GM18517 (cell line): ENCODE data around the gene NDFIP2.

Source experiments
- ATAC-seq: cut with Tn5 transposase; IDR thresholded peaks from one replicate; pipeline ENCODE4 v1.9.1; 2021; ENCODE audit warnings: mild to moderate bottlenecking, moderate library complexity; ENCODE audit not compliant: unreplicated experiment

The NDFIP2 gene

DNA sequence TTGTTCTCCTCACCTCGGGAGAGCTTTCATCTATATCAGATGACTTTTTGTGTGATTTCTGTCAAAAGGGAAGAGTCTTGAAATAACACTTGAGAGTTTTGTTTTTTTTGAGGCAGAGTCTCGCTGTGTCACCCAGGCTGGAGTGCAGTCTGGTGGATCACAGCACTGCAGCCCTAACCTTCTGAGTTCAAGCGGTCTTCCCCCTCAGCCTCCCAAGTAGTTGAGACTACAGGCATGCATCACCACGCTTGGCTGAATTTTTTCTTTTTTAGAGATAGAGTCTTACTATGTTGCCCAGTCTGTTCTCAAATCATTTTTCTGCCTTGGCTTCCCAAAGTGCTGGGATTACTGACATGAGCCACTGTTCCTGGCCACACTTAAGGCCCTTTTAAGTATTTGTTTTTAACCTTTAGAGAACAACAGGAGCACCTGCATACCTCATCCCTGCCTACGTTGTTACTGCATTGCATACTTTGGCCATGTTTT is 11.4 kb downstream of the NDFIP2 start:
- ATAC-seq = no peak

DNA sequence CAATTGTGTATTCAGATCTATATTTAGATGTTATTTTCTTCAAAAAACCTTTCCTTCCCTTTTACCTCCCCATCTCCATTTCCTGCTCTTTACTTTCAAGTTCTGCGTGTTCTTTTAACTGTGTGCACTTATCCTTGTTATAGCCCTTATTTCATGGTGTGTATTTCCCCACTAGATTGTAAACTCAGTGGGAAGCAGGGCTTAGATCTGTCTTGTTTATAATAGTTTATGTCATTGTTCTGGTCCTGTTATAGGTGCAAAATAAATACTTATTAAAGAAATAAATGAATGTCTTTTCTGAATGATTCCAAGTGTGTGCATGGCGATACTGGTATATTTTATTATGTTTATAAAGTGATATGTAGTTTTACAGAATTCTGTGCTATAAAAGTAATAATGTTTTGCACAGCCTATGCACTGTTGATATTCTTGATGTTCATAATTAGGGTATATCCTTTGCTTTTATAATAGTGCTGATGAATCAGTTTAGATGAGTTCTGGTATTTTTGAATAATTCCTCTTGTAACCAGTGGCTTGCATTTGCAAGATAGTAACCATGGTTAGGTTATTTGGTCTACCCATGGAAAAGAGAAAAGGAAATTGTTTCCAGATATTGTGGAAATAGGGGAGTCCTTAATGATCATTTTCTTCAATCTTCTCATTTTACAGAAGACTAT is 12.1 kb downstream of the NDFIP2 start:
- ATAC-seq = no peak

DNA sequence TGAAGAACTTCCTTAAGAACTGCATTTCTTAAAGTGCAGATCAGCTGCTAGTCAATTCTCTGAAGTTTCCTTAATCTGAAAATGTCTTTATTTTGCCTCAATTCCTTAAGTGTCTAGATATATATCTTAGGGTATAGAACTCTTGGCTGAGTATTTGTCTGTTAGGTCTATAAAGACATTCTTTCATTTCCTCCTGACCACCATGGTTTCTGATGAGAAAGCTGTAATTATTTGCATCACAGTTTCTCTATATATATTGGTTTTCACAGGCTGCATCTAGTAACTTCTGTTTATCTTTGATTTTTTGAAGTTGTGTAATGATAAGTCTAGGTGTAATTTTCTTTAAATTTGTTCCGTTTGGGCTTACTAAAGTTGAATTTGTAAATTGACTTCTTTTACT is 15.2 kb downstream of the NDFIP2 start:
- peak; percentile 85 for ATAC-seq

DNA sequence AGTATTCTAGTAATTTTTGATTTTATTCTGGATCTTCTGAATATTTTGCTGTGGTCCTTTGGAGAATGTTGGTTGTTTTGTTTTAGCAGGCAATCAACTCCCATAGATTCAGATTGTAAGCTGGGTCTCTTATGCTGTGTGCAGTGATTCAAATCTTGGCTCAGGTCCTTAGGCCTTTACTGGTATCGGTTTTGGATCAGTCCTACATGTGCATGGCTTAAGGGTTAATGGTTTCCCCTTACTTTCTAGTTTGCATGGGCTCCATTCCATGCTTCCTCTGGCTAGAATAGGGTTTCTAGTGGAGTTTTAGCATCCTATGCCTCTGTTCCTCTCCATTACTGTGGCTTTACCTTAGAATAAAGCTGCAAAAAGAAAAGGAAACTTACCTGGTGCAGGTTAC is 16.1 kb downstream of the NDFIP2 start:
- no peak for ATAC-seq

DNA sequence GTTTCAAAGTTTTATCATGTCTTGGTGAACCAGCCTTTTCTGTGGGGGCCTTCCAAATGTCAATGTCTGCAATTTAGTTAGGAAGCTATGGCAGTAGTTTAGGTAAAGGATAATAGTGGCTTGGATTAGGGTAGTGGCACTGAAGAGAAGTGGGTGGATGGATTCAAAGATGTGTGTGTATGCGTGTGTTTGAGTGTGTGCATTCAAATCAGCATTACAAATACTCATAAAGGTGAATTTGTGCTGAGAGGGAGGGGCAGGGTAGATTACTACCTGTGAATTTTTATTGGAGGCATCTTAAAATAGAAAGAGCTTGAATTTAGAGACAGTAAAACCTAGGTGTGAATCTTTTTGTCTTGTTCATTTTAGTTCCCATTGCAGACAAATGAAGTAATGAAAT is 16.9 kb downstream of the NDFIP2 start:
- no peak for ATAC-seq

DNA sequence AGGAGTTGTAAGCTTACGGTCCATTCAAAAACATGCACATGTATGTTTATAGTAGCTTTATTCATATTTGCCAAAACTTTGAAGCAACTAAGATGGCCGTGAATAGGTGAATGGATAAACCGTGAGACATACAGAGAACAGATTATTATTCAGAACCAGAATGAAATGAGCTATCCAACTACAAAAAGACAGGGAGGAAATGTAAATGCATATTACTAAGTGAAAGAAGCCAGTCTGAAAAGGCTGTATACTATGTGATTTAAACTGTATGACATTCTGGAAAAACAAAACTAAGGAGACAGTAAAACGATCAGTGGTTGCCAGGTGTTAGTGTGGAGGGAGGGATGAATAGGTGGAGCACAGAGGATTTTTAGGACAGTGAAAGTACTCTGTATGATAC is 19.9 kb downstream of the NDFIP2 start:
- ATAC-seq = no peak

DNA sequence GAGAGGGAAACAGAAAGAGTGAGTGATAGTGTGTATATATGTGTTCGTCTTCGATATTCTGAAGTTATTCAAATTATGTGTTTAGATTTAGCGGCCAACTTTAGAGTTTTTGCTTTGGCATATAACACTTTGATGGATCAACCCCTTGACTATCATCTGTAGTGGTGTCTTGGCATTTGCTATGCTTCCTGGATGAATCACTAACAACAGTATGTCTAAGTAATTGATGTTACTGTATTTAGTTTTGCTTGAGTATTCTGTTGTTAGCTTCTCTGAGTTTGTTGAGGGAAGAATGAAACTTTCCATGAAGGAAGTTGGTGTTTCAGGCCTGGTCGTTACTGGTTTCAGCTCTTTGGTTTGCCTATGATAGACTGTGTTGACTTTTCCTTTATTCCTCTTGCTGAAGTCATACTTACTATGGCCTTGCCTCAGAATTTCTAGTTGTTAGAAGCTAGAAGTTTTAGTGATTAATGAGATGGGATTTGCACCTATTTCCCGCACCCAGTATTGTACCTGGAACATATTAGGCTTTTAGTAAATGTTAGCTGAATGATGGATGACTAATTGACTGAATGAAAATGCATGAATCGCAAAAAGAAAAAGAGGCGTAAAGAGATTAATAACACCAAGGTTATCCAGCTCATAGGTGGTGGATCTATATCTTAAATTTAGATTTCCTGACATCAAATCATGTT is 20.7 kb downstream of the NDFIP2 start:
- ATAC-seq = no peak

DNA sequence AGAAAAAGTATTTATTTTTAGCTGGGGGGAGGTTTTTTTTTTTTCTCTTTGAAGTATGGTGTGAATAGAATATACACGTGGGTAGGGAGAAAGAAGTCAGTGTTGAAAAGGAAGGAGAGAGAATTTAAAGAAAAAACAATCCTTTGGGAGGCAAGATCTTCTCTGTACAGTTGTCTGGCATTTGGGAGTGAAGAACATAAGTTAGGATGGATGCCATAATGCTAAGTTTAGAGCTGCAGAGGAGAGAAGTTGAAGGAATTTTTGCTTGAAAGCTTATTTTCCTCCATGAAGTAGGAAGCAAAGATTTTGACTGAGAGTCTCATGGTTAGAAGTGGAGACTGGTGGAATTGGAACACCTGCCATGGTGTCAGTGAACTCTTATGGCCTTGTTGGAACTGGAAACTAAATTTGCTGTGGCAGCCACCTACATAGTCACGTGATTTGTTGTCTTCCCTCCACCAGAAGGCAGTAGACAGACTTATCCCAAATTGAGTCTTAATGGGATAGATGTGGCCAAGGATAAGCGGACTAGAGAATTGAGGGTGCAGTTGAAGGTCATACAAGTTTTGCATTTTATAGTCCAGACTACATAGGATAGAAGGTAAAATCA is 22.0 kb downstream of the NDFIP2 start:
- no peak for ATAC-seq

DNA sequence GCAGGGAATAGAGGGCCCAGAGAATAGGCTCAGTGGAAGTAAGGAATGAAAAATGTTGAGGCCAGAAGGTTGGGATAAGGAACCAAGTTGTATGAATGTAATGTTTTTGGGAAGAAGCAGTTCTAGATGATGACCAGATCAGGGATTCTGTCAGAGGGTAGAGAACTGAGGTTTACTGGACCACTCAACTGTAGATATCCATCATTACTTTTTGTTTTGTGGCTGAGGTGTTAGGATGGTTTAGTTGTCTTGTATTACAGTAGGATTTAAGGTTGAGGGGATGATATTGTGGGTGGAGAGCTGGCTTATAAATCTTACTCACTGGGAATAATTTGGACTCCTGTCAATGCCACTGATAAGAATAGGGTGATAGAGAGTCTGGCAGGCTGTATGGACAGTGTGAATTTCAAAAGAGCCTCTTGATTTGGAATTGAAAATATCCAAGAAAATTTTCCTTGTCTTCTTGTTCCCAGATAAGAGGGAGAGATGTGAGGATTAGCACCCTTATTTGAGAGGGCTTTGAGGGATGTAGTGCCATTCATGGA is 22.6 kb downstream of the NDFIP2 start:
- no peak for ATAC-seq

DNA sequence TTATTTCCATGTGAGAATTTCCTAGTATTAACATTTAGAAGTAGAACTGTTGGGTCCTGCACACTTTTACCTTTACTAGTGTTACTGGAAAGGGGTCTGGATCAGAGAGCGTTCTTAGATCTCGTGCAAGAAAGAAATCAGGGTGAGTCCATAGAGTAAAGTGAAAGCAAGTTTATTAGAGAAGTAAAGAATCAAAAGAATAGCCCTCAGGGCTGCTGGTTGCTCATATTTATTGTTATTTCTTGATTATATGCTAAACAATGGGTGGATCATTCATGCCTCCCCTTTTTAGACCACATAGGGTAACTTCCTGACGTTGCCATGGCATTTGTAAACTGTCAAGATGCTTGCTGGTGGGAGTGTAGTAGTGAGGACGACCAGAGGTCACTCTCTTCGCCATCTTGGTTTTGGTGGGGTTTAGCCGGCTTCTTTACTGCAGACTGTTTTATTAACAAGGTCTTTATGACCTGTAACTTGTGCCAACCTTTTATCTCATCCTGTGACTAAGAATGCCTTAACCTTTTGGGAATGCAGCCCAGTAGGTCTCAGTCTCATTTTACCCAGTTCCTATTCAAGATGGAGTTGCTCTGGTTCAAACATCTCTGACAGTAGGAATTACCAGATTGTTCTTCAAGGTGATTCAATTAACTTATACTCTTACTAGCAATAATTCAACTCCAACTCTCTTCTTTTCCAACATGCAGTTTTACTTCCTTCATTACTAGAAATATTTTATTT is 27.4 kb downstream of the NDFIP2 start:
- no peak for ATAC-seq

DNA sequence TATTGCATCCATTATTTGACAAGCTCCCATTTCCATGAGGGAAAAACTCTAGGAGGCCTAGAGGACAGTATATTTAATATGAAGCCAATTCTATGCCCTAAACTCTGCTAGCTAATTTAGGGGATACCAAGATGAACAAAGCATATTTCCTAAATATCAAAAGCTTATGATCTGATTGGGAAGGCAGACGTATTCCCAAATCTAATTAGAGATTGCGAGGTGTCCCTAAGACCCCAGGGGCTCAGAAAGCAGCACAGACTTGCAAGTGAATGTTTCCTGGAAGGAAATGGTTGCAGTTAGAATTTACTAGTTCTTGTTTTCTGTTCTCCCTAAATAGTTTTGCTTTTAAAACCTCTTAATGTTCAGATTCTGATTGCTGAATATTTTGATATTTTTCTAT is 30.7 kb downstream of the NDFIP2 start:
- no peak for ATAC-seq

DNA sequence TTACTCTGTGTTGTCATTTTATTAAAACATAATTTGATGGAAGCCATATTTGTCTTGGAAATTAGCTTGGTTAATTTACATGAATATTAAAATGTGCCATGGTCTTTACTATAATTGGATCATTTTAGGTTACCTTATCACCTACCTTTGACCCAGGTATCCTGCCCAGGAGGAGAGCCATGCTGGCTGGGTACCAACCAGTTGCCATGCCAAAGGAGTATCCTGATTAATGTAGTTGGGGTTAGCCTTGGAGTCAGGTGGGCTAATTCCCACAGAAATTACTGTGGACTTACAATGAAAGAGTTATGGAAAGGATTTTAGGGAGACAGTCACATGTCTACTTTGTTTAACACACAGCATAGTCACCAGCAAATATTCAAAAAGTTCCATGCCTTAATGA is 32.0 kb downstream of the NDFIP2 start:
- no peak for ATAC-seq

DNA sequence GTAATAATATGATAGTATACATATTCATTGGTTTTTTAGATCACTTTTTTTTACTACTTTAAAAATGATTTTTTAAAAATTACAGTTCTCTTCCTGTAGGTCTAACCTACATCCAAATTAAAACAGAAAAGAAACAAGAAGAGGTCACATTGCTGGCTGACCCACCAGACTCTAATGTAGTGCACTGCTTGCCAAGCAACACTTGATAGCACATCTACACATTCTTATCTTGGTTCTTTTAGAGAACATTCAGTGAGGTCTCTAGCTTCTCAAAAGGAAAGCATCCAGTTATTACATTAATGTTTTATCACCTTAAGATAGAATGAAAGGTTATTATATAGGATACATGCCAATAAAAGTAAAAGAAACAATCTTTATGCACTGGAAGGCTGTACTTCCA is 35.6 kb downstream of the NDFIP2 start:
- ATAC-seq = no peak

DNA sequence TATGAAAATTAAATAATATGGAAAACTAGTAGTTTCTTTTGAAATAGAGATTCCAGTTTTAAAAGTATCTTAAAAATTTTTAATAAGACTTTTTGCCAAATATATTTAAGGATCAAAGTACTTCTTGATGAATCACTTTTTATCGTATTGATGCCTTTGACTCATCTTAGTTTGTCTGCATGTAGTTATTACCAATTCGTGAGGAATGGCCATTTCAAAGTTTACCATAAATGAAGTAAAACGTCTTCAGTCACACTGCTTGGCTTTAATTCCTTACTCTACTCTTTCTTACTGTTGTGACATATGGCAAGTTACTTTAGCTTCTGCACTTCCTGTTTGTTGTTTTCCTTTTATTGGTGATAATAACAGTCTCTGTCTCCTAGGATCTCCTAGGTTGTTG is 38.3 kb downstream of the NDFIP2 start:
- ATAC-seq = no peak

DNA sequence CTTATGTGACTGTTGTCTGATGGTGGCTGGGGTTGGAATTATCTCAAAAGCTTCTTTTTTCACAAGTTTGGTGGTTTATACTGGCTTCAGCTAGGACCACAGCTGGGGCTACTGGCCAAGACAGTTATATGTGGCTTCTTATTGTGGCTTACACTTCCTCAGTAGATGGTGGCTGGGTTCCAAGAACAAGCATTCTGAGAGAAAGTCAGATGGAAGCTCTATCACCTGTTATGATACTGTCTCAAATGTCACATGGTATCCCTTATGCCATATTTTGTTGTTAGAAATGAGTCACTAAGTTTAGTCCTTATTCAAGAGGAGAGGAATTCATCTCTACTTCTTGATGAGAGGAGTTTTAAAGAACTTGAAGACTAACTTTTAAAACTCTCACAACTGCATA is 41.6 kb downstream of the NDFIP2 start:
- ATAC-seq = peak; percentile 70

DNA sequence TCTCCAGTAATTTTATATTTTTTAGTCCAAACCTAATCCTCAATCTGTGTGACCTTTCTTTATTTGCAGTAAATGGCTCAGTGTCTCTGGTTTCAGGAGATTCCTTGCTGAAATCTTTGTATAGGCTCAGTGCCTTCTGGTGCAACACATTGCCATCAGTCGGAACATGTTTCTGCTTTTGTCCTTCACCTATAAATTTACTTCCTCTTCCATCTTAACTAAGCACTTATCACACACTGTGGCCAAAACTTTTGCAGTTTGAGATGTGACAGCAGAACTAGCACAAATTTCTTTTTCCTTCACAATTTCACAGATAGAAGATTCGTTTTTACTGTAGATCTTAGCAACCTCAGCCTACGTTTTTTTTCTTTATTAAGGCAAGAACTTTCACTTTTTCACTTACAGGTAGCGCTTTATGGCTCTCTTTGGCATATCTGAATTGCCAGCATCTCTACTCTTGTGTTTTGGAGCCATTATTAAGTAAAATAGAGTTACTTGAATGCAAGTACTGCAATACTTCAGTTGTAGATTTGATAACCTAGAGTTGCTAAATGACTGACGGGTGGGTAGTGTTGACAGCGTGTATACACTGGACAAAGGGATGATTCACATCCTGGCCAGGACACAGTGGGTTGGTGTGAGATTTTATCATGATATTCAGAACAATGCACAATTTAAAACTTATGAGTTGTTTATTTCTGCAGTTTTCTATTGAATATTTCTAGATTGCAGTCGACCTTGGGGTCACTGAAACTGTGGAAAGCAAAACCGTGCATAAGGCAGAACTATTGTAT is 44.3 kb downstream of the NDFIP2 start:
- no peak for ATAC-seq

DNA sequence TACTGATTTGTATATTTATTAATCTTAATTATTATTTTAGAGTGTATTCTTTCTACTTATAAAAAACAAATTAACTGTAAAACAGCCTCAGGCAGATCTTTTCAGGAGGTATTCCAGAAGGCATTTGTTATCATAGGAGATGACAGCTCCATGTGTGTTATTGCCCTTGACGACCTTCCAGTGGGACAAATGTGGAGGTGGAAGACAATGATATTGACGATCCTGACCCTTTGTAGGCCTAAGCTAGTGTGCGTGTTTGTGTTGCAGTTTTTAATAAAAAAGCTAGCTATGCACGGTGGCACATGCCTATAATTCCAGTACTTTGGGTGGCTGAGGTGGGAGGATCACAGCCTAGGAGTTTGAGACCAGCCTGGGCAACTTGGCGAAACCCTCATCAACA is 46.7 kb downstream of the NDFIP2 start:
- no peak for ATAC-seq

DNA sequence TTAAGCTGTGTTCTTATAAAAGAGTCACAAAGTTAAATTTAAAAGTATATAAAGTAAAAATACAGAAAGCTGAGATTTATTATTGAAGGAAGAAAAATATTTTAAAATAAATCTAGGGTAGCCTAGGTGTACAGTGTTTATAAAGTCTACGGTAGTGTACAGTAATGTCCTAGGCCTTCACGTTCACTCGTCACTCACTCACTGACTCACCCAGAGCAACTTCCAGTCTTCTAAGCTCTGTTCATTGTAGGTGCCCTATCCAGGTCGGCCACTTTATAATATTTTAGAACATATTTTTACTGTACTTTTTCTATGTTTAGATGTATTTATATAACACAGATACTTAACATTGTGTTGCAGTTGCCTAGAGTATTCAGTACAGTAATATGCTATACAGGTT is 47.4 kb downstream of the NDFIP2 start:
- no peak for ATAC-seq

DNA sequence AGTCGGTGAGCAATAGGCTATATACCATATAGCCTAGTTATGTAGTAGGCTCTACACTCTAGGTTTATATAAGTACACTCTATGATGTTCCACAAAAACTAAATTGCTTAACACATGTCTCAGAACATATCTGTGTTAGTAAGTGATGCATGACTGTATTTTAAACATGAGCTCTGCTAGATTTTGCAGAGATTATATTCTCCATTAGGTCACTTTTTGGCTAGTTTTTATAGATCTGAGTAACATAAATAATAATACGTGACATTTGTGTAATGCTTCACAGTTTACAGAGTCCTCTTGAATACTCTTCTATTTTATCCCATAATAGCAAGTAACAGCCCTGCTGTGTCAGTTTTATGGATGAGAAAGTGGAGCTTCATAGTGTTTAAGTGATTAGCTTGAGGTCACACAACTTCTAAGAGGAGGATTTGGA is 47.8 kb downstream of the NDFIP2 start:
- ATAC-seq = no peak

DNA sequence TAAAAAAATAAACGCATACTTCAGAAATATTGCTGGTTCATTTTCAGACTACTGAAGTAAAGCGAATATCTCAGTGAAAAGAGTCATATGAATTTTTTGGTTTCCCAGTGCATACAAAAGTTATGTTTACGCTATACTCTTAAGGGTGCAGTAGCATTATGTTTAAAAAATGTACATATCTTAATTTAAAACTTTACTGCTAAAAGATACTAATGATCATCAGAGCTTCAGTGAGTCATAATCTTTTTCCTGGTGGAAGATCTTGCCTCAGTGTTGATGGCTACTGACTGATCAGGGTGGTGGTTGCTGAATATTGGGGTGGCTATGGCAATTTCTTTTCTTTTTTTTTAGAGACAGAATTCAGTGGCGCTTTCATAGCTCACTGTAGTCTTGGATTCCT is 48.9 kb downstream of the NDFIP2 start:
- no peak for ATAC-seq
